ENCODE results near the gene YWHAE.
"Not testable (repeated sequence)": the region's sequence is repeated elsewhere in the genome, so short reads cannot be mapped to it uniquely, and the experiment has no call there.

YWHAE gene

GRCh38 chr17:1372618-1373017 lies 27.4 kb downstream of the YWHAE start:
- no peak for DNase-seq

GRCh38 chr17:1371893-1372590 lies 28.0 kb downstream of the YWHAE start:
- no peak for DNase-seq

GRCh38 chr17:1368588-1368987 lies 31.4 kb downstream of the YWHAE start:
- DNase-seq: no peak

- DNase-seq: no peak
Measured at GRCh38 chr17:1367351-1367745, 32.7 kb downstream of the YWHAE start.

GRCh38 chr17:1366234-1366633 lies 33.8 kb downstream of the YWHAE start:
- no peak for DNase-seq

GRCh38 chr17:1365445-1366039 lies 34.5 kb downstream of the YWHAE start:
- peak; percentile 24 for DNase-seq

GRCh38 chr17:1362964-1363363 lies 37.1 kb downstream of the YWHAE start:
- no peak for DNase-seq

GRCh38 chr17:1362065-1362848 lies 37.8 kb downstream of the YWHAE start:
- no peak for DNase-seq

- DNase-seq: no peak
Measured at GRCh38 chr17:1360975-1361374, 39.0 kb downstream of the YWHAE start.

GRCh38 chr17:1360315-1360714 lies 39.7 kb downstream of the YWHAE start:
- not testable (repeated sequence) for DNase-seq

GRCh38 chr17:1354030-1354429 lies 46.0 kb downstream of the YWHAE start:
- no peak for DNase-seq

- DNase-seq: not testable (repeated sequence)
Measured at GRCh38 chr17:1352530-1352929, 47.5 kb downstream of the YWHAE start.

GRCh38 chr17:1351971-1352370 lies 48.1 kb downstream of the YWHAE start:
- DNase-seq: no peak

GRCh38 chr17:1351275-1351674 lies 48.7 kb downstream of the YWHAE start:
- no peak for DNase-seq

GRCh38 chr17:1347589-1348323 lies 52.3 kb downstream of the YWHAE start:
- no peak for DNase-seq

GRCh38 chr17:1344521-1344920 lies 55.5 kb downstream of the YWHAE start:
- DNase-seq: no peak

GRCh38 chr17:1343554-1343953 lies 56.5 kb downstream of the YWHAE start:
- no peak for DNase-seq

- DNase-seq: no peak
Measured at GRCh38 chr17:1340371-1340770, 59.7 kb downstream of the YWHAE start.

- no peak for DNase-seq
Measured at GRCh38 chr17:1331708-1332107, 68.3 kb downstream of the YWHAE start.

GRCh38 chr17:1329745-1330343 lies 70.2 kb downstream of the YWHAE start:
- no peak for DNase-seq

- no peak for DNase-seq
Measured at GRCh38 chr17:1328437-1328836, 71.6 kb downstream of the YWHAE start.

- DNase-seq: no peak
Measured at GRCh38 chr17:1325766-1326165, 74.3 kb downstream of the YWHAE start.

- DNase-seq: no peak
Measured at GRCh38 chr17:1324201-1324771, 75.7 kb downstream of the YWHAE start.
